ENCODE results near the gene RASSF10.
A peak's percentile ranks its signal among the peaks of the same experiment; 100 is the strongest.
"Not testable (repeated sequence)": the region's sequence is repeated elsewhere in the genome, so short reads cannot be mapped to it uniquely, and the experiment has no call there.

RASSF10 gene

GRCh38 chr11:13030857-13031256 lies 21.7 kb downstream of the RASSF10 start:
- ATAC-seq (no peak), DNase-seq (ENCODE audit: low spot score in 2 of 2) (no peak)
- H3K4me1 Mint-ChIP-seq, result no peaks in the 10 kb centered on the region
- H3K27ac Mint-ChIP-seq, result no peak overlapping the region
- no peaks in the 10 kb centered on the region for H3K36me3 Mint-ChIP-seq
- no peaks in the 10 kb centered on the region for H3K9me3 Mint-ChIP-seq
- H3K4me3 Mint-ChIP-seq, result no peak overlapping the region

- H3K9me3 Mint-ChIP-seq, result no peaks in the 10 kb centered on the region
- H3K27ac Mint-ChIP-seq, result no peak overlapping the region
- no peak for ATAC-seq
- H3K4me1 Mint-ChIP-seq, result no peaks in the 10 kb centered on the region
- no peaks in the 10 kb centered on the region for H3K36me3 Mint-ChIP-seq
- DNase-seq (ENCODE audit: low spot score in 2 of 2), result no peak
- H3K4me3 Mint-ChIP-seq, result no peak overlapping the region
Observed at GRCh38 chr11:13031349-13031748, 22.2 kb downstream of the RASSF10 start.

- no peaks in the 10 kb centered on the region for H3K36me3 Mint-ChIP-seq
- H3K4me3 Mint-ChIP-seq, result no peak overlapping the region
- H3K27ac Mint-ChIP-seq, result no peak overlapping the region
Observed at GRCh38 chr11:13033760-13034533, 24.8 kb downstream of the RASSF10 start.

GRCh38 chr11:13035711-13036110 lies 26.6 kb downstream of the RASSF10 start:
- H3K27ac Mint-ChIP-seq, result no peak overlapping the region
- no peak for DNase-seq (ENCODE audit: low spot score in 2 of 2)
- ATAC-seq, result no peak
- no peaks in the 10 kb centered on the region for H3K4me1 Mint-ChIP-seq
- no peak overlapping the region for H3K4me3 Mint-ChIP-seq
- no peaks in the 10 kb centered on the region for H3K36me3 Mint-ChIP-seq
- H3K9me3 Mint-ChIP-seq, result no peaks in the 10 kb centered on the region

More at GRCh38 chr11:13033760-13034533, 24.8 kb downstream of the RASSF10 start:
- no peak for ATAC-seq
- no peaks in the 10 kb centered on the region for H3K4me1 Mint-ChIP-seq
- H3K9me3 Mint-ChIP-seq, result no peaks in the 10 kb centered on the region
- no peak for DNase-seq (ENCODE audit: low spot score in 2 of 2)

GRCh38 chr11:13036235-13036634 lies 27.1 kb downstream of the RASSF10 start:
- no peak overlapping the region for H3K27ac Mint-ChIP-seq
- H3K9me3 Mint-ChIP-seq, result no peaks in the 10 kb centered on the region
- no peaks in the 10 kb centered on the region for H3K4me1 Mint-ChIP-seq

GRCh38 chr11:13038366-13038765 lies 29.2 kb downstream of the RASSF10 start:
- H3K27ac Mint-ChIP-seq, result no peak overlapping the region
- no peak overlapping the region for H3K4me3 Mint-ChIP-seq
- H3K4me1 Mint-ChIP-seq, result no peaks in the 10 kb centered on the region
- DNase-seq (ENCODE audit: low spot score in 2 of 2) (no peak), ATAC-seq (peak; percentile 58)
- H3K9me3 Mint-ChIP-seq, result no peaks in the 10 kb centered on the region
- H3K36me3 Mint-ChIP-seq, result no peaks in the 10 kb centered on the region

More at GRCh38 chr11:13036235-13036634, 27.1 kb downstream of the RASSF10 start:
- DNase-seq (ENCODE audit: low spot score in 2 of 2) (no peak), ATAC-seq (no peak)
- Mint-ChIP-seq H3K36me3 (no peaks in the 10 kb centered on the region), H3K4me3 (no peak overlapping the region)

GRCh38 chr11:13039126-13039525 lies 30.0 kb downstream of the RASSF10 start:
- DNase-seq (ENCODE audit: low spot score in 2 of 2) (no peak), ATAC-seq (no peak)
- Mint-ChIP-seq H3K9me3 (no peaks in the 10 kb centered on the region), H3K36me3 (no peaks in the 10 kb centered on the region), H3K4me3 (no peak overlapping the region), H3K27ac (no peak overlapping the region), H3K4me1 (no peaks in the 10 kb centered on the region)

GRCh38 chr11:13040969-13041561 lies 31.9 kb downstream of the RASSF10 start:
- Mint-ChIP-seq H3K4me1 (no peaks in the 10 kb centered on the region), H3K4me3 (no peak overlapping the region), H3K9me3 (no peaks in the 10 kb centered on the region), H3K27ac (no peak overlapping the region), H3K36me3 (no peaks in the 10 kb centered on the region)
- ATAC-seq (no peak), DNase-seq (ENCODE audit: low spot score in 2 of 2) (no peak)

GRCh38 chr11:13042873-13043342 lies 33.8 kb downstream of the RASSF10 start:
- Mint-ChIP-seq H3K4me1 (no peaks in the 10 kb centered on the region), H3K4me3 (no peak overlapping the region), H3K9me3 (no peaks in the 10 kb centered on the region), H3K36me3 (no peaks in the 10 kb centered on the region), H3K27ac (no peak overlapping the region)
- ATAC-seq, result no peak
- DNase-seq (ENCODE audit: low spot score in 2 of 2), result no peak

GRCh38 chr11:13043912-13044628 lies 35.0 kb downstream of the RASSF10 start:
- Mint-ChIP-seq H3K4me3 (no peak overlapping the region), H3K4me1 (no peaks in the 10 kb centered on the region), H3K27ac (no peak overlapping the region), H3K9me3 (no peaks in the 10 kb centered on the region), H3K36me3 (no peaks in the 10 kb centered on the region)
- ATAC-seq (no peak), DNase-seq (ENCODE audit: low spot score in 2 of 2) (no peak)

GRCh38 chr11:13045089-13045488 lies 36.0 kb downstream of the RASSF10 start:
- H3K27ac Mint-ChIP-seq; H3K4me1 Mint-ChIP-seq; H3K4me3 Mint-ChIP-seq; DNase-seq (ENCODE audit: low spot score in 2 of 2); ATAC-seq; H3K9me3 Mint-ChIP-seq; H3K36me3 Mint-ChIP-seq: not testable (repeated sequence)

- Mint-ChIP-seq H3K4me1 (no peaks in the 10 kb centered on the region), H3K27ac (no peak overlapping the region), H3K9me3 (peaks cover 3% of the 10 kb centered on the region), H3K4me3 (no peak overlapping the region), H3K36me3 (no peaks in the 10 kb centered on the region)
- DNase-seq (ENCODE audit: low spot score in 2 of 2) (no peak), ATAC-seq (no peak)
Observed at GRCh38 chr11:13045734-13046133, 36.6 kb downstream of the RASSF10 start.

GRCh38 chr11:13046637-13047570 lies 37.8 kb downstream of the RASSF10 start:
- ATAC-seq, result no peak
- no peak for DNase-seq (ENCODE audit: low spot score in 2 of 2)
- H3K9me3 Mint-ChIP-seq, result peaks cover 3% of the 10 kb centered on the region
- no peaks in the 10 kb centered on the region for H3K36me3 Mint-ChIP-seq
- H3K4me1 Mint-ChIP-seq, result no peaks in the 10 kb centered on the region
- H3K4me3 Mint-ChIP-seq, result no peak overlapping the region
- H3K27ac Mint-ChIP-seq, result no peak overlapping the region

GRCh38 chr11:13047884-13048283 lies 38.8 kb downstream of the RASSF10 start:
- ATAC-seq, result no peak
- no peak for DNase-seq (ENCODE audit: low spot score in 2 of 2)

GRCh38 chr11:13051257-13051656 lies 42.1 kb downstream of the RASSF10 start:
- H3K9me3 Mint-ChIP-seq, result peaks cover 3% of the 10 kb centered on the region
- H3K4me3 Mint-ChIP-seq, result no peak overlapping the region
- ATAC-seq (no peak), DNase-seq (ENCODE audit: low spot score in 2 of 2) (no peak)
- no peak overlapping the region for H3K27ac Mint-ChIP-seq
- peaks cover 17% of the 10 kb centered on the region for H3K4me1 Mint-ChIP-seq
- H3K36me3 Mint-ChIP-seq, result no peaks in the 10 kb centered on the region

More at GRCh38 chr11:13047884-13048283, 38.8 kb downstream of the RASSF10 start:
- peaks cover 3% of the 10 kb centered on the region for H3K9me3 Mint-ChIP-seq
- no peak overlapping the region for H3K27ac Mint-ChIP-seq
- no peak overlapping the region for H3K4me3 Mint-ChIP-seq
- no peaks in the 10 kb centered on the region for H3K4me1 Mint-ChIP-seq
- H3K36me3 Mint-ChIP-seq, result no peaks in the 10 kb centered on the region
